ENCODE results near the gene MYO9A. TPM values are rescaled to one million over a fixed set of nuclear protein-coding genes. Genes with fewer than 3 reads are reported as not detected.

MYO9A gene
- total and polyA plus RNA-seq, 2 donors, result 13.8 to 179 TPM

DNA sequence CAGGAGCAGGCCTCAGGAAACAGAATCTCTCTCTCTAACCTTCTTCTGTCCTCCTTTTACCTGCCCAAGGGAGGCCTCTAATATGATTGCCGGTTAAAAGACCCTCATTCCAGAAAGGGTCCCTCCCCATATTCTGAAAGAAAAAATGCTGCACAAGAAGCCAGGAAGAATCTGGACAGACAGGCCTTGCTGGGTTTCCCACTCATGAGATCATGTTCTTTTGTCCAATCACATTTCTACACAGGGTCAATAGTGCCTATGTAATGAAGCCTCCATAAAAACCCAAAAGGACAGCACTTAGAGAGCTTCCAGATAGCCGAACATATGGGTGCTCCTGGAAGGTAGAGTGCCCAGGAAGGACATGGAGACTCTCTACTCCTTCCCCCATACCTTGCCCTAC is 146.0 kb downstream of the MYO9A start:
- 92% methylated on average over 2 of the region's 2 CpGs for WGBS
- Histone ChIP-seq H3K36me3 (ENCODE audit: insufficient read depth) (peaks cover 4% of the 10 kb centered on the region), H3K4me3 (ENCODE audit: low read depth, low read length) (no peak overlapping the region), H3K27ac (ENCODE audit: low read depth) (no peak overlapping the region), H3K4me1 (ENCODE audit: insufficient read depth) (no peaks in the 10 kb centered on the region)
- DNase-seq (ENCODE audit: extremely low spot score), result no peak

GRCh38 chr15:71970435-71970834 is 147.5 kb downstream of the MYO9A start:
- WGBS, result 99% methylated on average over 1 of the region's 1 CpG

GRCh38 chr15:71962537-71962936 is 155.4 kb downstream of the MYO9A start:
- 77% methylated on average over 1 of the region's 1 CpG for WGBS

More at GRCh38 chr15:71970435-71970834, 147.5 kb downstream of the MYO9A start:
- Histone ChIP-seq H3K36me3 (ENCODE audit: insufficient read depth) (peaks cover 4% of the 10 kb centered on the region), H3K4me3 (ENCODE audit: low read depth, low read length) (no peak overlapping the region), H3K27ac (ENCODE audit: low read depth) (no peak overlapping the region), H3K4me1 (ENCODE audit: insufficient read depth) (no peaks in the 10 kb centered on the region)
- no peak for DNase-seq (ENCODE audit: extremely low spot score)

DNA sequence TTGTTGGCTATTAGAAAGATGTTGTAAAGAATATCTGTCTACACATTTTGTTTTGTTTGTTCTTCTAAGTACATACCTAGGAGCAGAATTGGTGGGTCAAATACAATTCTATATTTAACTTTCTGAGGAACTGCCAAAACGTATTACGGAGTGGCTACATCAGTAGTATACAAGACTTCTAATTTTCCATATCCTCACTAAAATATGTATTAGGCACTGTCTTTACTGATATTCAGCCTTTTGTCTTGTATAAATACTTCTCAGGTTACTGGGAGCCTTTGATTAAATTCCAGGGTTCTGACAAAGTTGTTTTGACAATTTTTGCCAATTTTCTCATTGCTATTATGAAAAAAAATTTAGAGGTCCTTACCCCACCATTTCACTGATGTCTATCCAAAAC is 160.9 kb downstream of the MYO9A start:
- WGBS, result 60% methylated on average over 2 of the region's 2 CpGs
- Histone ChIP-seq H3K36me3 (ENCODE audit: insufficient read depth) (no peaks in the 10 kb centered on the region), H3K27ac (ENCODE audit: low read depth) (no peak overlapping the region), H3K4me1 (ENCODE audit: insufficient read depth) (no peaks in the 10 kb centered on the region), H3K4me3 (ENCODE audit: low read depth, low read length) (no peak overlapping the region)
- no peak for DNase-seq (ENCODE audit: extremely low spot score)

More at GRCh38 chr15:71962537-71962936, 155.4 kb downstream of the MYO9A start:
- H3K4me1 ChIP-seq (ENCODE audit: insufficient read depth), result no peaks in the 10 kb centered on the region
- no peaks in the 10 kb centered on the region for H3K36me3 ChIP-seq (ENCODE audit: insufficient read depth)
- DNase-seq (ENCODE audit: extremely low spot score), result no peak
- no peak overlapping the region for H3K4me3 ChIP-seq (ENCODE audit: low read depth, low read length)
- no peak overlapping the region for H3K27ac ChIP-seq (ENCODE audit: low read depth)

GRCh38 chr15:71951134-71951533 is 166.8 kb downstream of the MYO9A start:
- Histone ChIP-seq H3K36me3 (ENCODE audit: insufficient read depth) (no peaks in the 10 kb centered on the region), H3K4me3 (ENCODE audit: low read depth, low read length) (no peak overlapping the region), H3K4me1 (ENCODE audit: insufficient read depth) (no peaks in the 10 kb centered on the region), H3K27ac (ENCODE audit: low read depth) (no peak overlapping the region)
- WGBS, result 89% methylated on average over 2 of the region's 2 CpGs
- no peak for DNase-seq (ENCODE audit: extremely low spot score)

DNA sequence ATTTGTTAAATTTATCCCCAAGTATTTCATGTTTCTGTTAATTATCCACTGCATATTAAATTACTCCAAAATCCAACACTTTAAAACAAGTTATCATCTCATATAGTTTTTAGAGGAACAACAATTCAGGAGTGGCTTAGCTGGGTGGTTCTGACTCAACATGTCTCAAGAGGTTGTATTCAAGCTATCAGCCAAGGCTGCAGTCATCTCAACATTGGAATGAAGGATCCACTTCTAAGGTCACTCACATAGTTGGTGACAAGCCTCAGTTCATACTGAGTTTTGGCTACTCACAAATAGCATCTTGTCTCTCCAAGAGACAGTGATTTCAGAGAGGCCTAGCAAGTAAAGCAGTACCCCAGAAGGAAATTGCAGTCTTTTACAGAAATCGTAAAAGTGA is 172.9 kb downstream of the MYO9A start:
- Histone ChIP-seq H3K27ac (ENCODE audit: low read depth) (no peak overlapping the region), H3K4me1 (ENCODE audit: insufficient read depth) (no peaks in the 10 kb centered on the region), H3K36me3 (ENCODE audit: insufficient read depth) (no peaks in the 10 kb centered on the region), H3K4me3 (ENCODE audit: low read depth, low read length) (no peak overlapping the region)
- 61% methylated on average over 1 of the region's 1 CpG for WGBS
- no peak for DNase-seq (ENCODE audit: extremely low spot score)

DNA sequence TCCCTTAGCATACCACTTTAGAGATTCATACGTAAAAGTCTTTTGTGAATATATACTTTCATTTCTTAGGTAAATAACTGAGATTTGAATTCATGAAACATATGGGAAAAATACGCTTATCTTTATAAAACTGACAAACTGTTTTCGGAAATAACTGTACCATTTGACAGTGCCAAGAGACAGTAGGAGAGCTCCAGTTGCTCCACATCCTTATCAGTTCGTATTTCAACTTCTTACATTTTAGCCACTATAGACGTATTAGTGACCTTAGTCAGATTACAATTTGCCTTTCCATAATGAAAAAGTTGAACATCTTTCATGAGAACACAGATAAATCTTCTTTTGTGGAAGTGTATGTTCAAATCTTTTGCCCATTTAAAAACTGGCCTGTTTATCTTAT is 174.1 kb downstream of the MYO9A start:
- Histone ChIP-seq H3K27ac (ENCODE audit: low read depth) (no peak overlapping the region), H3K4me3 (ENCODE audit: low read depth, low read length) (no peak overlapping the region), H3K4me1 (ENCODE audit: insufficient read depth) (no peaks in the 10 kb centered on the region), H3K36me3 (ENCODE audit: insufficient read depth) (no peaks in the 10 kb centered on the region)
- WGBS, result 79% methylated on average over 5 of the region's 5 CpGs
- no peak for DNase-seq (ENCODE audit: extremely low spot score)

DNA sequence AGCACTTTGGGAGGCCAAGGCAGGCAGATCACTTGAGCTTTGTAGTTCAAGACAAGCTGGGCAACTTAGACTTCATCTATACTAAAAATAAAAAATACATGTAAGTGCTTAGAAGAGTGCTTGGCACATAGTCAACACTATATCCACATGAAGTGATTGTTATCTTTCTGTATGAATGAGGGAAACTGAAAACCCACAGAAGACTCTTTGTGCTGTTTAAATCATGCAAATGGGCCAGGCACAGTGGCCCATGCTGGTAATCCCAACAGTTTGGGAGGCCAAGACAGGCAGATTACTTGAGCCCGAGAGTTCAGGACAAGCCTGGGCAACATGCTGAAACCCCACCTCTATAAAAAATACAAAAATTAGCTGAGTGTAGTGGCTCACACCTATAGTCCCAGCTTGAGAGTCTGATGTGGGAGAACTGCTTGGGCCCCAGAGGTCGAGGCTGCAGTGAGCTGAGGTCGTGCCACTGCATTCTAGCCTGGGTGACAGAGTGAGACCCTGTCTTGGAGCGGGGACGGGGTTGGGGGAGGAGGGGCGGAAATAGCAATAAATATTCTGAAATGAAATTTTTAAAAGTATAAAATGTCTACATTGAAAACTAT is 177.9 kb downstream of the MYO9A start:
- no peak for DNase-seq (ENCODE audit: extremely low spot score)

DNA sequence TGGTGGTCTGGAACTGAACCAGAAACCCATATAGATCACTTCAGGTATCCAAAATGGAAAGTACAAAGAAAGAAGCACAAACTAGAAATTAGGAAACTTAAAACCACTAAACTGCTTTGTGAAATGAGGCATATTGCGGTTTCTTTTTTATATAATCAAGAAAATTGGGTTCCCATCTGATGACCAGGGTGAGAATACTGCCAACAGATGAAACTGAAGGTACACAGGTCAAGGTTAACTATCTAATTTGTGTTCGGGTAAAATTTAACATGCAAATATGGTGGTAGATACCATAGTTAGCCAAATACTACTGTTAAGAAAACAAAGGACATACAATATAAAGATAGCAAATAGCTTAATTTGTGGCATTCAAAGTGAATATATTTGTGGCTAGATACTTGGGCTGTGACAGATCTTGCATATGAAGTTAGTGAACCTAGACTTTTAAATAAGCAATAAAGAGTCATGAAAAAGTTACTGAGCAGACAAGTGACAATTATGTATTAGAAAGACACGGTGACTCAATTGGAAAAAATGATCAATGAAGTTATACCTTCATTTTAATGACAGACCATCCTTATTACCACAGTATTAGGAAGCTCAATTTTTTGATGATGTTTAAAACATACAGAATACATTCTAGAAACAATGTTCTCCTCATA is 180.2 kb downstream of the MYO9A start:
- WGBS, result 94% methylated on average over 3 of the region's 3 CpGs
- DNase-seq (ENCODE audit: extremely low spot score), result no peak
- no peak overlapping the region for H3K27ac ChIP-seq (ENCODE audit: low read depth)
- H3K36me3 ChIP-seq (ENCODE audit: insufficient read depth), result peaks cover 3% of the 10 kb centered on the region
- no peak overlapping the region for H3K4me3 ChIP-seq (ENCODE audit: low read depth, low read length)
- no peaks in the 10 kb centered on the region for H3K4me1 ChIP-seq (ENCODE audit: insufficient read depth)

More for the DNA sequence above, 177.9 kb downstream of the MYO9A start:
- H3K27ac ChIP-seq (ENCODE audit: low read depth), result no peak overlapping the region
- no peaks in the 10 kb centered on the region for H3K36me3 ChIP-seq (ENCODE audit: insufficient read depth)
- no peaks in the 10 kb centered on the region for H3K4me1 ChIP-seq (ENCODE audit: insufficient read depth)
- 90% methylated on average over 6 of the region's 6 CpGs for WGBS
- no peak overlapping the region for H3K4me3 ChIP-seq (ENCODE audit: low read depth, low read length)

- 77% methylated on average over 3 of the region's 3 CpGs for WGBS
- Histone ChIP-seq H3K4me1 (ENCODE audit: insufficient read depth) (no peaks in the 10 kb centered on the region), H3K27ac (ENCODE audit: low read depth) (no peak overlapping the region), H3K4me3 (ENCODE audit: low read depth, low read length) (no peak overlapping the region), H3K36me3 (ENCODE audit: insufficient read depth) (peaks cover 3% of the 10 kb centered on the region)
- no peak for DNase-seq (ENCODE audit: extremely low spot score)
These were observed 183.5 kb downstream of the MYO9A start for GRCh38 chr15:71934446-71934845.

DNA sequence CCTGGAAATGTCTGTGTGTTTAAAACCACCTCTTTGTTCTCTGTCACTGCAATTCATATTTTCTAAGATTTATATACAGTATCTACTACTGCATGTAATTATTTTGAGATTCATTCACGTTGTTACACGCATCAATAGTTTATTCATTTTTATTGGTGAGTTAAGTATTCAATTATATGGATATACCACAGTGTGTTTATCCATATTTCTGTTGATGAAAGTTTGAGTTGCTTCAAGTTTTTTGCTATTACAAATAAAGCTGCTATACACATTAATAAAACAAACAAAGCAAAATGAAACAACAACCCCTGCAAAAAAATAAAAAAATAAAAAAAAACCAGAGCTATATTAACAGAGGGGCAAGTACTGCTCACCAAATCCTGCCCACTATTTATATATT is 185.3 kb downstream of the MYO9A start:
- WGBS, result 86% methylated on average over 2 of the region's 2 CpGs
- Histone ChIP-seq H3K4me1 (ENCODE audit: insufficient read depth) (no peaks in the 10 kb centered on the region), H3K4me3 (ENCODE audit: low read depth, low read length) (no peak overlapping the region), H3K27ac (ENCODE audit: low read depth) (no peak overlapping the region), H3K36me3 (ENCODE audit: insufficient read depth) (peaks cover 3% of the 10 kb centered on the region)
- no peak for DNase-seq (ENCODE audit: extremely low spot score)

- H3K36me3 ChIP-seq (ENCODE audit: insufficient read depth), result peaks cover 3% of the 10 kb centered on the region
- WGBS, result 99% methylated on average over 1 of the region's 1 CpG
- H3K27ac ChIP-seq (ENCODE audit: low read depth), result no peak overlapping the region
- no peak for DNase-seq (ENCODE audit: extremely low spot score)
- no peaks in the 10 kb centered on the region for H3K4me1 ChIP-seq (ENCODE audit: insufficient read depth)
- no peak overlapping the region for H3K4me3 ChIP-seq (ENCODE audit: low read depth, low read length)
These were observed 186.7 kb downstream of the MYO9A start for GRCh38 chr15:71931261-71931660.

DNA sequence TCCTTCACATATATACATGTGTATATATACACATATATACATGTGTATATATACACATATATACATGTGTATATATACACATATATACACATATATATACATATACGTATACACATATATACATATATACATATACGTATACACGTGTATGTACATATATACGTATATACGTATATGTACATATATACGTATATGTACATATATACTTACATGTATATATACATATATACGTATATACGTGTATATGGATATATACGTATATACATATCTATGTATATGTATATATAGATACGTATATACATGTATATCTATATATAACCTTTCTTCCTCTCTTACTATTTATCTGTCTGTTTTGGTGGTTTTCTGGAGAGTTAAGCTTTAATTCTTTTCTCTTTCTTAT is 192.8 kb downstream of the MYO9A start:
- Histone ChIP-seq H3K4me1 (ENCODE audit: insufficient read depth) (no peaks in the 10 kb centered on the region), H3K27ac (ENCODE audit: low read depth) (no peak overlapping the region), H3K4me3 (ENCODE audit: low read depth, low read length) (no peak overlapping the region), H3K36me3 (ENCODE audit: insufficient read depth) (no peaks in the 10 kb centered on the region)
- 96% methylated on average over 10 of the region's 10 CpGs for WGBS
- no peak for DNase-seq (ENCODE audit: extremely low spot score)

DNA sequence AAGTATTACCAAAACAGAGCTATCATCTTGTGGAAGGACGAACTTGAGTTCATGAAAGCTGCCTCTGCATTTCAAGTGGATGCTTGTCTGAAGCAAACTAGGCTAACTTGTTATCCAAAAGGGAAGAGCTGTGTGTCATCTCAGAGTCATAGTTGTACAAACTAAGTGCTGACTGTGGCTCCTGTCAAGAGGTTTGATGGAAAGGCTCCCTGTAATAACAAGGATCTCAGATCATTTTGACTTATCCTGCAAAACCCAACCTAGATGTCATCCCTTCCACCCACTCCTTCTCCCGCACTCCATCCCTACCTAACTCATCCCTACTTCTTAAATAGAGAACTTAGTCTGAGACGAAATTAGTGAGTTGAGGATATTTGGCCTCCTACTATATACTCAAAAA is 196.8 kb downstream of the MYO9A start:
- DNase-seq (ENCODE audit: extremely low spot score), result no peak
- no peaks in the 10 kb centered on the region for H3K4me1 ChIP-seq (ENCODE audit: insufficient read depth)
- H3K4me3 ChIP-seq (ENCODE audit: low read depth, low read length), result no peak overlapping the region
- peaks cover 1% of the 10 kb centered on the region for H3K36me3 ChIP-seq (ENCODE audit: insufficient read depth)
- H3K27ac ChIP-seq (ENCODE audit: low read depth), result no peak overlapping the region
- WGBS, result 90% methylated on average over 3 of the region's 3 CpGs
